ENCODE results near the gene CHID1.

DNA sequence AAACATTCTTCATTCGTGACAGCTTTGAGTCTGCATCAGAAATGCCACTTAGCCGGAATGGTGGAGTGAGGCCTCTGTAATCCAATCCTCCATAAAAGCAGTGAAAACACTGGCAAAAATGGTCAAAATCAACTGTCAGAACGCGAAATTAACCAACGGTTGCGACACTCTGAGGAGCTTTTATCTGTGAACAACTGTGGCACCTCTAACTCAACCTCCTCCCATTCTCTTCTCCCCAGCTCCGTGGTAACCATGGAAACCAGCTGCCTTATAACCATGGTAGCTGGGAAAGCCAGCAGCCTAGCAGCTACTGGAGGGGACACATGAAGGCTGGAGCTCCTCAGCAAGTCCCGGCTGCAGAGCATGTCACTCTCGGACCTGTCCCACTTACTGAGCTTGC is 35.4 kb upstream of the CHID1 start:
- TF ChIP-seq, protein P1, sequence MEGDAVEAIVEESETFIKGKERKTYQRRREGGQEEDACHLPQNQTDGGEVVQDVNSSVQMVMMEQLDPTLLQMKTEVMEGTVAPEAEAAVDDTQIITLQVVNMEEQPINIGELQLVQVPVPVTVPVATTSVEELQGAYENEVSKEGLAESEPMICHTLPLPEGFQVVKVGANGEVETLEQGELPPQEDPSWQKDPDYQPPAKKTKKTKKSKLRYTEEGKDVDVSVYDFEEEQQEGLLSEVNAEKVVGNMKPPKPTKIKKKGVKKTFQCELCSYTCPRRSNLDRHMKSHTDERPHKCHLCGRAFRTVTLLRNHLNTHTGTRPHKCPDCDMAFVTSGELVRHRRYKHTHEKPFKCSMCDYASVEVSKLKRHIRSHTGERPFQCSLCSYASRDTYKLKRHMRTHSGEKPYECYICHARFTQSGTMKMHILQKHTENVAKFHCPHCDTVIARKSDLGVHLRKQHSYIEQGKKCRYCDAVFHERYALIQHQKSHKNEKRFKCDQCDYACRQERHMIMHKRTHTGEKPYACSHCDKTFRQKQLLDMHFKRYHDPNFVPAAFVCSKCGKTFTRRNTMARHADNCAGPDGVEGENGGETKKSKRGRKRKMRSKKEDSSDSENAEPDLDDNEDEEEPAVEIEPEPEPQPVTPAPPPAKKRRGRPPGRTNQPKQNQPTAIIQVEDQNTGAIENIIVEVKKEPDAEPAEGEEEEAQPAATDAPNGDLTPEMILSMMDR (conservative IDR thresholded peaks at IDR 0.05), result no peak
- TF ChIP-seq EZH2 (IDR thresholded peaks at IDR 0.05; ENCODE audit: low read depth), result no peak

Measured in PC-9 (cell line).